Parathyroid adenoma (tissue), 2 donors: Measurements from ENCODE around the gene RPS6KA1.

Experiments
- H2AFZ ChIP-seq: fragments of 300-600 bp; sonication (generic); one replicate; pipeline ENCODE4 v1.7.0; 2017; ENCODE audit warnings: antibody characterized with exemption, mild to moderate bottlenecking
- H3K27ac ChIP-seq: fragments of 300-600 bp; sonication (generic); one replicate; pipeline ENCODE4 v1.7.0; 2017
- H3K27me3 ChIP-seq: fragments of 300-600 bp; sonication (generic); one replicate; pipeline ENCODE4 v1.7.0; 2017; ENCODE audit warnings: low read length; ENCODE audit not compliant: control insufficient read depth, insufficient read depth
- H3K36me3 ChIP-seq: fragments of 300-600 bp; sonication (generic); one replicate; pipeline ENCODE4 v1.7.0; 2017; ENCODE audit warnings: low read length; ENCODE audit not compliant: control insufficient read depth, insufficient read depth
- H3K4me1 ChIP-seq: fragments of 300-600 bp; sonication (generic); one replicate; pipeline ENCODE4 v1.7.0; 2017; ENCODE audit warnings: control low read depth
- H3K4me2 ChIP-seq: fragments of 300-600 bp; sonication (generic); one replicate; pipeline ENCODE4 v1.7.0; 2017; ENCODE audit warnings: low read length
- H3K4me3 ChIP-seq: fragments of 300-600 bp; sonication (generic); one replicate; pipeline ENCODE4 v1.7.0; 2017; ENCODE audit warnings: low read depth, low read length
- H3K79me2 ChIP-seq: fragments of 300-600 bp; sonication (generic); one replicate; pipeline ENCODE4 v1.7.0; 2017; ENCODE audit warnings: control low read depth
- H3K9ac ChIP-seq: fragments of 300-600 bp; sonication (generic); one replicate; pipeline ENCODE4 v1.7.0; 2017; ENCODE audit warnings: mild to moderate bottlenecking
- H3K9me3 ChIP-seq: fragments of 300-600 bp; sonication (generic); one replicate; pipeline ENCODE4 v1.7.0; 2017; ENCODE audit warnings: low read length; ENCODE audit not compliant: control insufficient read depth
- TF ChIP-seq, protein P1 (sequence below): fragments of 300-600 bp; sonication (generic); IDR thresholded peaks from one replicate; pipeline ENCODE4 v1.7.0; 2017; ENCODE audit warnings: antibody characterized with exemption, mild to moderate bottlenecking
- donor health status: primary hyperparathyroidism.

The RPS6KA1 gene

DNA sequence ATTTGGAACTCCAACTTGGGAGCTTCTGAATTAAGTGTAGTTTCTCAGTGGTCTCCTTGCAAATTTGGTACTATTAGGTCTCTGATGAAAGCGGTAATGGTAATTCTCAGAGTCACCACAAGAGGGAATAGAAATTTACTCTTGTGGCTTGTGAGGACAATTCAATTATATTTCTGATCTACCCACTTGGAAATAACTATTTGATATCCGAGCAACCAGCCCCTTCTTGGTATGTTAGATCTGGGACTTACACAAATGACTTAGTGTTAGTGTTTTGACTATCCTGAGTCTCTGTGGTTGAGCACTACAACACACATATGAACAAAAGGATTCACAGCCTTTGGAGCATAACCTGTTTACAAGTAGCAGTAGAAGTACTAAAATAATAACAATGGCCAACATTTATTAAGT, 68.1 kb downstream of the RPS6KA1 start:
- no peaks in the 10 kb centered on the region for H3K36me3 ChIP-seq
- H3K27ac ChIP-seq: no peak overlapping the region
- no peak overlapping the region for H3K4me2 ChIP-seq
- no peaks in the 10 kb centered on the region for H3K9me3 ChIP-seq
- H3K79me2 ChIP-seq: no peaks in the 10 kb centered on the region
- no peak overlapping the region for H2AFZ ChIP-seq
- no peaks in the 10 kb centered on the region for H3K27me3 ChIP-seq
- H3K9ac ChIP-seq: no peak overlapping the region
- H3K4me1 ChIP-seq: no peaks in the 10 kb centered on the region
- TF ChIP-seq, protein P1, sequence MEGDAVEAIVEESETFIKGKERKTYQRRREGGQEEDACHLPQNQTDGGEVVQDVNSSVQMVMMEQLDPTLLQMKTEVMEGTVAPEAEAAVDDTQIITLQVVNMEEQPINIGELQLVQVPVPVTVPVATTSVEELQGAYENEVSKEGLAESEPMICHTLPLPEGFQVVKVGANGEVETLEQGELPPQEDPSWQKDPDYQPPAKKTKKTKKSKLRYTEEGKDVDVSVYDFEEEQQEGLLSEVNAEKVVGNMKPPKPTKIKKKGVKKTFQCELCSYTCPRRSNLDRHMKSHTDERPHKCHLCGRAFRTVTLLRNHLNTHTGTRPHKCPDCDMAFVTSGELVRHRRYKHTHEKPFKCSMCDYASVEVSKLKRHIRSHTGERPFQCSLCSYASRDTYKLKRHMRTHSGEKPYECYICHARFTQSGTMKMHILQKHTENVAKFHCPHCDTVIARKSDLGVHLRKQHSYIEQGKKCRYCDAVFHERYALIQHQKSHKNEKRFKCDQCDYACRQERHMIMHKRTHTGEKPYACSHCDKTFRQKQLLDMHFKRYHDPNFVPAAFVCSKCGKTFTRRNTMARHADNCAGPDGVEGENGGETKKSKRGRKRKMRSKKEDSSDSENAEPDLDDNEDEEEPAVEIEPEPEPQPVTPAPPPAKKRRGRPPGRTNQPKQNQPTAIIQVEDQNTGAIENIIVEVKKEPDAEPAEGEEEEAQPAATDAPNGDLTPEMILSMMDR: peak; percentile 44
- H3K4me3 ChIP-seq: no peak overlapping the region

- Histone ChIP-seq H3K4me3 (no peak overlapping the region), H3K9ac (no peak overlapping the region), H3K4me2 (no peak overlapping the region), H3K27ac (no peak overlapping the region), H3K9me3 (no peaks in the 10 kb centered on the region), H3K27me3 (no peaks in the 10 kb centered on the region), H3K4me1 (no peaks in the 10 kb centered on the region), H3K79me2 (no peaks in the 10 kb centered on the region), H3K36me3 (no peaks in the 10 kb centered on the region), H2AFZ (no peak overlapping the region)
- TF ChIP-seq, protein P1: no peak
These were observed 69.3 kb downstream of the RPS6KA1 start for GRCh38 chr1:26598890-26599289.

DNA sequence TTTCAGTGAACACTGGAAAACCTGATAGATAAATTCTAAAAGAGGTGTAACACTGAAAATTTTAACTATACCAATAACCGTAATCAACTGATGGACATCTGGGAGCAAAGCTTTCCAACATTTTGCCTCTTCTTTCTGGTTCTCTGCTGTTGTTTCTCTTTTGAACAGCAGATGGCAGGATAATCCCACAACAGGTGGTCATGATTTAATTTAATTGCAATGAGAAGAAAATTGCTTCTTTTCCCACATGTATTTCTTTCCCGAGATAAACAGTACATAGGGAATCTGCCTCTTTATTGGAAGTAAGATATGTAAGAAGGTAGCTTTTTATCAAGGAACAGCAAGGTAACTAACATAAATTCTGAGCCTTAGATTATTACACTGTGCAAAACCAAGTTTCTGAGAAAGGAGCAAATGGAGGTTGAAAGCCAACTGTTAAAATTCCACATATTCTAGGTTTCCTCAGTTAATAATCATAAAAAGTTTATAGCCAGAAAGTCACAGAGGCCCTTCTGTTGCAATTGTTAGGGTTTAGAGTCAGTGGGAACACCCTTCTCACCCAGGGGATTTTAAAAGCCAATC, 72.9 kb downstream of the RPS6KA1 start:
- Histone ChIP-seq H3K9me3 (no peaks in the 10 kb centered on the region), H3K9ac (no peak overlapping the region), H3K27ac (no peak overlapping the region), H3K79me2 (no peaks in the 10 kb centered on the region), H2AFZ (no peak overlapping the region), H3K27me3 (no peaks in the 10 kb centered on the region), H3K4me1 (no peaks in the 10 kb centered on the region), H3K4me3 (no peak overlapping the region), H3K36me3 (no peaks in the 10 kb centered on the region), H3K4me2 (no peak overlapping the region)
- TF ChIP-seq, protein P1: peak; percentile 73

GRCh38 chr1:26603856-26604255, 74.3 kb downstream of the RPS6KA1 start:
- Histone ChIP-seq H3K4me3 (no peak overlapping the region), H3K9ac (no peak overlapping the region), H3K79me2 (no peaks in the 10 kb centered on the region), H3K27me3 (no peaks in the 10 kb centered on the region), H3K4me2 (no peak overlapping the region), H3K27ac (no peak overlapping the region), H3K36me3 (no peaks in the 10 kb centered on the region), H2AFZ (no peak overlapping the region), H3K4me1 (no peaks in the 10 kb centered on the region), H3K9me3 (no peaks in the 10 kb centered on the region)
- TF ChIP-seq, protein P1: no peak

GRCh38 chr1:26607186-26607585, 77.6 kb downstream of the RPS6KA1 start:
- no peaks in the 10 kb centered on the region for H3K79me2 ChIP-seq
- no peaks in the 10 kb centered on the region for H3K27me3 ChIP-seq
- H3K9me3 ChIP-seq: no peaks in the 10 kb centered on the region
- H2AFZ ChIP-seq: no peak overlapping the region
- no peak overlapping the region for H3K4me2 ChIP-seq
- no peak overlapping the region for H3K4me3 ChIP-seq
- H3K27ac ChIP-seq: no peak overlapping the region
- H3K4me1 ChIP-seq: no peaks in the 10 kb centered on the region
- H3K9ac ChIP-seq: no peak overlapping the region
- no peaks in the 10 kb centered on the region for H3K36me3 ChIP-seq
- TF ChIP-seq, protein P1: no peak
